D721Med (cell line): ENCODE results near the gene PTTG1IP.

Experiments used
- DNase-seq: peaks from one replicate; pipeline ENCODE4 v3.0.0; 2011; ENCODE audit warnings: low spot score; ENCODE audit not compliant: insufficient read length
- FAIRE-seq: peaks from 2 replicates; lab custom pipeline; 2011; peaks lifted over from hg19 to GRCh38; lab: Jason Lieb, UNC
- TF ChIP-seq, protein P1 (sequence below): IDR thresholded peaks from 2 replicates; pipeline ENCODE4 v1.5.1; 2012; ENCODE audit warnings: mild to moderate bottlenecking, control low read depth; ENCODE audit not compliant: insufficient read depth; ENCODE audit errors: missing control alignments

Gene PTTG1IP

DNA sequence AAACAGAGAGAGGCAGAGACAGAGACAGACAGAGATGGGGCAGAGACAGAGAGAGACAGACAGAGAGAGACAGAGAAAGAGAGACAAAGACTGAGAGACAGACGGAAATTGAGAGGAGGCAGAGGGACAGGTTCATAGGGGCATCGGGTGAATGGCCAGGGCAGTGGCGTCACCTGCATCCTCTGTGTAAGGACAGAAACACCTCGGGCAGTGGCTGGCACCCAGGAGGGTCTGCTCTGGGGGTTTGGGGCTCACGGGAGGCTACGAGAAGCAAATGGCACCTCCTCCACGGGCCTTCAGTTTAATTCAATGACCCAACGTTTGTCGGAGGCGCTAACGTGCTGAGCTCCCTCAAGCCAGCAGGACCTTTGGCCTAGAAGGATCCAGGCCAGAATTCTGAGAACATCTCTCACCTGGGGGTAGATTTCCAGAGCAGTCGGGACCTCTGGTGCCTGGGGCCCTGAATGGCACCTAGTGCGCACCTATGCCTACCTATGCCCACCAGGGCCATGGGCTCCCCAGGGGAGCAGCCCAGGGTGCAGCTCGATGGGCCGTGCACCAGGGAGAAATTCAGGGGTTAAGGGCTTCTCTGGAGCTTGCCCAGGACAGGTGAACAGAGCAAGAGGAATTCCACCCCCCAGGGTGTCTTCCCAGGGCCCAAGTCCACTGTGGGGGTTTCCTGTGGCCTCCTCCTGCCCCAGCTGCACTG, 20.6 kb upstream of the PTTG1IP start:
- no peak for DNase-seq
- TF ChIP-seq, protein P1, sequence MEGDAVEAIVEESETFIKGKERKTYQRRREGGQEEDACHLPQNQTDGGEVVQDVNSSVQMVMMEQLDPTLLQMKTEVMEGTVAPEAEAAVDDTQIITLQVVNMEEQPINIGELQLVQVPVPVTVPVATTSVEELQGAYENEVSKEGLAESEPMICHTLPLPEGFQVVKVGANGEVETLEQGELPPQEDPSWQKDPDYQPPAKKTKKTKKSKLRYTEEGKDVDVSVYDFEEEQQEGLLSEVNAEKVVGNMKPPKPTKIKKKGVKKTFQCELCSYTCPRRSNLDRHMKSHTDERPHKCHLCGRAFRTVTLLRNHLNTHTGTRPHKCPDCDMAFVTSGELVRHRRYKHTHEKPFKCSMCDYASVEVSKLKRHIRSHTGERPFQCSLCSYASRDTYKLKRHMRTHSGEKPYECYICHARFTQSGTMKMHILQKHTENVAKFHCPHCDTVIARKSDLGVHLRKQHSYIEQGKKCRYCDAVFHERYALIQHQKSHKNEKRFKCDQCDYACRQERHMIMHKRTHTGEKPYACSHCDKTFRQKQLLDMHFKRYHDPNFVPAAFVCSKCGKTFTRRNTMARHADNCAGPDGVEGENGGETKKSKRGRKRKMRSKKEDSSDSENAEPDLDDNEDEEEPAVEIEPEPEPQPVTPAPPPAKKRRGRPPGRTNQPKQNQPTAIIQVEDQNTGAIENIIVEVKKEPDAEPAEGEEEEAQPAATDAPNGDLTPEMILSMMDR: no peak
- FAIRE-seq: no peak

DNA sequence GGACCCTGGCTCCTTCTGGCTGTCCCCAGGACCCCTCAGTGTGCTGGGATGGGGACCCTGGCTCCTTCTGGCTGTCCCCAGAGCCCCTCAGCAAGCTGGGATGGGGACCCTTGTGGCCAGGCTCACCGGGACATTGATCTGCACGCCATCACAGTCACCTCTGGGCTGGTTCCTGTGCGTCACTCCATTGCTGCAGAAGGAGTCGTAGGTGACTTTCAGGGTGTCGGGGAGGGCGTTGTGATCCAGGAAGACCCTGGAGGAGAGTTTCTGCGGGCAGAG, 19.7 kb upstream of the PTTG1IP start:
- TF ChIP-seq, protein P1: no peak
- DNase-seq (no peak), FAIRE-seq (no peak)

DNA sequence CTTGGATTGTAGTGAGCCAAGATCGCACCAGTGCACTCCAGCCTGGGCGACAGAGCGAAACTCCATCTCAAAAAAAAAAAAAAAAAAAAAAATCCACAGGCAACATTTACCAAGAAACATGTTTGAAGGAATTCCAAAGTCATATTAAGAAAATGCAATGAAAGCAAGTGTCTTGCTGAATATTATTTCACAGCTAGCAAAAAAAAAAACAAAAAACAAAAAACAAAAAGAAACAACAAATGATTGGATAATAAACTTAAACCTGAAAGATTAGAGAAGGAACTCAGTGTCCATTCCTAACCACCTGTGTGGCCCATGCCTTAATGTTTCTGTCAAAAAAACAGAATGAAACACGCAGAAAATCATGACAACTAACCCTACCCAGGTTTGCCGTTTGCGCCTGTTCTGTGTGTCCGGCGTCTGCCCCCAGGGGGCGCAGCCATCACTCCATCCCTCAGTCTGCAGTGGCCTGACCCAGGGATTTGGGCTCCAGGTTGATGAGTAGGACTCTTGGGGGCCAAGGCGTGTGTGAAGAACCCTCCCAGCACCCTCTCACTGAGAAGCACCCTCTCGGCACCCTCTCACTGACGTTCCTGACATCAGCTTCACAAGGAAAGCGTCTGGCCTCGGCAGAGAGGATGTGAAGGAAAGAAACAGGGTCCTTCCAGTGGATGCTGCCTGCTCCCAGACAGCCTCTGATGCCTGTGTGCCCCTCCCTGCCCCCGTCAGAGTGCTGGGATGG, 19.2 kb upstream of the PTTG1IP start:
- DNase-seq: peak; percentile 65
- TF ChIP-seq, protein P1: peak; percentile 66
- no peak for FAIRE-seq

DNA sequence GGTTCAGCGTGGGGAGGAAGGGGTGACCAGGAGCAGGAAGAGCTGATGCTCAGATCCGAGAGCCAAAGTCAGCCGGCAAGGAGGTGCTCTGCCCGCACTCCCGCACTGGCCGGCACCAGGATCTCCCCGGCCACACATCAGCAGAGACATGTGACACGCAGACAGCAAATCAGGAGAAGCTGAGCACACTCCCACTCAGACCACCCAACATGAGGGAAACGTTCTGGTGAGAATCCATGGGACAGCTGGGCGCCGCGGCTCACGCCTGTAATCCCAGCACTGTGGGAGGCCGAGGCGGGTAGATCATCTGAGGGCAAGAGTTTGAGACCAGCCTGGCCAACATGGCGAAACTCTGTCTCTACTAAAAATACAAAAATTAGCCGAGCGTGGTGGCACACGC, 18.6 kb upstream of the PTTG1IP start:
- no peak for FAIRE-seq
- TF ChIP-seq, protein P1: no peak
- no peak for DNase-seq

DNA sequence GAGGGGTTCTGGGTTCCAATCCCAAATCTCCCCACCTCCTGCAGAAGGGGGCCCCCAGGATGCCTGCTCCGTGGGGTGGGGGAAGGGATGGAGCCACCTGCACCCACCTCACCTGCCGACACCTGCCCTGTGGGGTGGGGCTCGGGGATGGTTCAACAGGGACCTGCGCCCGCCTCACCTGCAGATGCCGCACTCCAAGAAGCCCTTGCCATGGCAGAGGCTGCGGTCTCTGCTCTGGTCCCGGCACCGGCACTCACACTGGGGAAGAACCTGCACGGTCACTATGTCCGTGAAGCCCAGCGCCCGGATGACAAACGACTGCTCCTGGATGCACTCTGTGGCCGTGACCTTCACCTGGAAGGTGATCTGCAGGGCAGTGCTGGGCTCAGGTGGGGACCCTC, 18.1 kb upstream of the PTTG1IP start:
- TF ChIP-seq, protein P1: no peak
- FAIRE-seq (no peak), DNase-seq (no peak)

DNA sequence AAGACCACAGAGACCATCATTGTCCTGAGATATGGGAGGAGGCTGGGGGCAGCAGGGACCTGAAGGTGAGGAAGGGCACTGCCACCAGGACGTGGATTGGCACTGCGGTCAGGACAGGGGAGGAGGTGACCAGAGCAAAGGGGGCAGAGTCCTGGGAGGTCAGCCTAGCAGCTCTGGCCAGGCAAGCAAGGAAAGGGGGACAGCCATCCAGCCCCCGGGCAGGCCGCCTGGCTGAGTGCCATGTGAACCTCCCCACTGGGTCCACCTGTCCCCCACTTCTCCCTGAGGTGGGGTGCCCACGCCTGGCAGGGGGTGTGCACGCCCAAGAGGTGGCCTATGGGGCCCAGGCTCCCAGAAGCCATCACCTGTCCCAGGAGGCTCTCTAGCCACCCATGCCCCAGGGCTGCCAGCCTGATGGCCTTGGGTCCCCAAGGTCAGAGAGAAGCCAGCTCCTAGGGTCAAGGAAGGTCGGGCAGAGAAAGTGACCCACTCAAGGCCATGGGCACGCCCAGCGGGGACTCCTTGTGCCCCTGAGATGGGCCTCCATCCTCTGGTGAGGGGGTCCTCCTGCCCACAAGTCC, 17.6 kb upstream of the PTTG1IP start:
- TF ChIP-seq, protein P1: no peak
- DNase-seq (no peak), FAIRE-seq (no peak)
